Neural progenitor cell (in vitro differentiated cells): ENCODE results near the gene PMF1. TPM values are rescaled to one million over a fixed set of nuclear protein-coding genes. Genes with fewer than 3 reads are reported as not detected.
A peak's percentile ranks its signal among the peaks of the same experiment; 100 is the strongest.

Experiments
- DNase-seq: peaks from one replicate; pipeline ENCODE4 v3.0.0-alpha.2; 2016; ENCODE audit warnings: low spot score
- H2AFZ ChIP-seq: fragments of 200-600 bp; sonication (generic); replicated peaks from 2 replicates; pipeline ENCODE4 v1.6.1; 2016; ENCODE audit warnings: antibody characterized with exemption
- H3F3A ChIP-seq: fragments of 200-600 bp; sonication (generic); 2 replicates; pipeline ENCODE4 v1.6.1; 2016; ENCODE audit warnings: antibody characterized with exemption, low read depth
- H3K27ac ChIP-seq: fragments of 200-600 bp; sonication (generic); 2 replicates; pipeline ENCODE4 v1.5.1; 2016; ENCODE audit warnings: mild to moderate bottlenecking
- H3K27me3 ChIP-seq: fragments of 200-600 bp; sonication (generic); 2 replicates; pipeline ENCODE4 v1.6.1; 2016; ENCODE audit warnings: mild to moderate bottlenecking, moderate library complexity
- H3K36me3 ChIP-seq: fragments of 200-600 bp; sonication (generic); 2 replicates; pipeline ENCODE4 v1.5.1; 2016
- H3K4me1 ChIP-seq: fragments of 200-600 bp; sonication (generic); 2 replicates; pipeline ENCODE4 v1.6.1; 2016; ENCODE audit warnings: mixed run types
- H3K4me2 ChIP-seq: fragments of 200-600 bp; sonication (generic); 2 replicates; pipeline ENCODE4 v1.6.1; 2016
- H3K4me3 ChIP-seq: fragments of 200-600 bp; sonication (generic); 2 replicates; pipeline ENCODE4 v1.5.1; 2016
- H3K79me2 ChIP-seq: fragments of 200-600 bp; sonication (generic); 2 replicates; pipeline ENCODE4 v1.6.1; 2016; ENCODE audit warnings: low read depth
- H3K9ac ChIP-seq: fragments of 200-600 bp; sonication (generic); 2 replicates; pipeline ENCODE4 v1.6.1; 2016
- H3K9me3 ChIP-seq: fragments of 200-600 bp; sonication (generic); 2 replicates; pipeline ENCODE4 v1.5.1; 2016; ENCODE audit warnings: low read depth
- H4K20me1 ChIP-seq: fragments of 200-600 bp; sonication (generic); 2 replicates; pipeline ENCODE4 v1.6.1; 2016; ENCODE audit warnings: low read depth
- H3K27ac Mint-ChIP-seq: 3 replicates; pipeline ENCODE4 v1.8.0; 2021; ENCODE audit warnings: mixed read lengths
- H3K27me3 Mint-ChIP-seq: 2 replicates; pipeline ENCODE4 v1.8.0; 2022; ENCODE audit warnings: low read depth, mild to moderate bottlenecking, inconsistent platforms, moderate library complexity, mixed read lengths; ENCODE audit not compliant: insufficient read depth
- H3K36me3 Mint-ChIP-seq: 3 replicates; pipeline ENCODE4 v1.8.0; 2021; ENCODE audit warnings: mixed read lengths
- H3K4me1 Mint-ChIP-seq: 3 replicates; pipeline ENCODE4 v1.8.0; 2021; ENCODE audit warnings: mixed read lengths
- H3K4me3 Mint-ChIP-seq: 3 replicates; pipeline ENCODE4 v1.8.0; 2021; ENCODE audit warnings: mild to moderate bottlenecking, moderate library complexity, mixed read lengths
- H3K9me3 Mint-ChIP-seq: 3 replicates; pipeline ENCODE4 v1.8.0; 2020; ENCODE audit warnings: mixed read lengths
- CTCF ChIP-seq: fragments of 200-600 bp; sonication (generic); IDR thresholded peaks from 2 replicates; pipeline ENCODE4 v1.5.1; 2017; ENCODE audit warnings: antibody characterized with exemption, mild to moderate bottlenecking
- EZH2 ChIP-seq: fragments of 200-600 bp; sonication (generic); IDR thresholded peaks from 2 replicates; pipeline ENCODE4 v1.6.1; 2017; ENCODE audit warnings: antibody characterized with exemption, mild to moderate bottlenecking, moderate library complexity
- EZH2phosphoT487 ChIP-seq: fragments of 200-600 bp; sonication (generic); IDR thresholded peaks from 2 replicates; pipeline ENCODE4 v1.6.1; 2017; ENCODE audit warnings: antibody characterized with exemption
- total RNA-seq: library from RNA; depleted of rRNA; stranded (reverse); fragments of >200 nt; gene quantifications from 2 replicates; pipeline ENCODE4 v1.2.3, GENCODE V29; 2015; ENCODE audit warnings: low replicate concordance

Gene PMF1
- total RNA-seq, 1 donor from 2014 or later: 103 TPM

- Histone ChIP-seq H3F3A (peaks cover 19% of the 10 kb centered on the region), H3K4me3 (no peak overlapping the region), H2AFZ (no peak overlapping the region), H3K27me3 (no peaks in the 10 kb centered on the region), H3K4me2 (no peak overlapping the region), H3K27ac (peak overlapping the region; percentile 80), H3K9ac (no peak overlapping the region), H4K20me1 (no peaks in the 10 kb centered on the region), H3K36me3 (no peaks in the 10 kb centered on the region), H3K9me3 (no peaks in the 10 kb centered on the region), H3K4me1 (peaks cover 6% of the 10 kb centered on the region), H3K79me2 (no peaks in the 10 kb centered on the region)
- H3K4me3 Mint-ChIP-seq: no peak overlapping the region
- H3K27me3 Mint-ChIP-seq: peaks cover 9% of the 10 kb centered on the region
- DNase-seq: no peak
- H3K9me3 Mint-ChIP-seq: no peaks in the 10 kb centered on the region
- H3K36me3 Mint-ChIP-seq: peaks cover 8% of the 10 kb centered on the region
- TF ChIP-seq CTCF: no peak
- no peak for TF ChIP-seq EZH2phosphoT487
- no peak for TF ChIP-seq EZH2
- no peak overlapping the region for H3K27ac Mint-ChIP-seq
- H3K4me1 Mint-ChIP-seq: peaks cover 5% of the 10 kb centered on the region
These were observed 35.5 kb downstream of the PMF1 start for GRCh38 chr1:156248323-156248683.

GRCh38 chr1:156249593-156249992 is 36.8 kb downstream of the PMF1 start:
- no peak overlapping the region for H3K9ac ChIP-seq
- no peak for DNase-seq

DNA sequence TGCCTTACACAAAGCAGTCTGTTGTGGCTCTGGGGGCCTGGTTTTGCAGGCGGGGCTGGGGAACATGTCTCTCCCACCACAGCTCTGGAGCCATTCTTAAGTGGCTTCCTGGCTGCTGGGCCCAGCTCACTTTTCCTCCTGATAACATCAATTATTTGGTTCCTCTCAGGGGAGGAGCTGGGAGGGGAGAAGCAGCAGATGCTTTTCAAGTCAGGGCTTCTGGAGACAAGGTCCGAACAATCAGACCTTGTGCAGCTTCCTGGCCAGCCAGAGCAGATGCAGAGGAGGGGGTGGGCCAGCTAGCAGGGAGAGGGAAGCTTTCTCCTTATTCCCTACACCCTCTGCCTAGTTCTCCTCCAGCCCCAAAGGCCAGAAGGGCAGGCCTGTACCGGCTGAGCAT is 38.7 kb downstream of the PMF1 start:
- peaks cover 4% of the 10 kb centered on the region for H4K20me1 ChIP-seq
- no peaks in the 10 kb centered on the region for H3K9me3 Mint-ChIP-seq
- H3K9me3 ChIP-seq: no peaks in the 10 kb centered on the region
- H3K27me3 Mint-ChIP-seq: peaks cover 4% of the 10 kb centered on the region
- no peak overlapping the region for H3K4me2 ChIP-seq
- no peaks in the 10 kb centered on the region for H3K27me3 ChIP-seq
- H3F3A ChIP-seq: peaks cover 19% of the 10 kb centered on the region
- H3K36me3 ChIP-seq: no peaks in the 10 kb centered on the region
- TF ChIP-seq EZH2phosphoT487: no peak
- no peak for TF ChIP-seq CTCF
- TF ChIP-seq EZH2: no peak
- H3K4me3 Mint-ChIP-seq: no peak overlapping the region
- H3K4me3 ChIP-seq: no peak overlapping the region
- H3K4me1 ChIP-seq: peaks cover 6% of the 10 kb centered on the region
- no peak overlapping the region for H3K27ac ChIP-seq
- H3K4me1 Mint-ChIP-seq: peaks cover 5% of the 10 kb centered on the region
- no peak overlapping the region for H2AFZ ChIP-seq
- peaks cover 19% of the 10 kb centered on the region for H3K36me3 Mint-ChIP-seq
- H3K79me2 ChIP-seq: no peaks in the 10 kb centered on the region
- H3K9ac ChIP-seq: no peak overlapping the region
- no peak overlapping the region for H3K27ac Mint-ChIP-seq
- DNase-seq: no peak

More at GRCh38 chr1:156249593-156249992, 36.8 kb downstream of the PMF1 start:
- no peaks in the 10 kb centered on the region for H3K79me2 ChIP-seq
- no peak overlapping the region for H3K4me2 ChIP-seq
- peaks cover 4% of the 10 kb centered on the region for H4K20me1 ChIP-seq
- H3K4me3 ChIP-seq: no peak overlapping the region
- H3K27me3 ChIP-seq: no peaks in the 10 kb centered on the region
- no peak for TF ChIP-seq CTCF
- no peak for TF ChIP-seq EZH2phosphoT487
- TF ChIP-seq EZH2: no peak
- Mint-ChIP-seq H3K4me1 (peaks cover 5% of the 10 kb centered on the region), H3K9me3 (no peaks in the 10 kb centered on the region), H3K4me3 (no peak overlapping the region), H3K36me3 (peaks cover 13% of the 10 kb centered on the region), H3K27ac (no peak overlapping the region), H3K27me3 (peaks cover 7% of the 10 kb centered on the region)
- no peaks in the 10 kb centered on the region for H3K9me3 ChIP-seq
- no peak overlapping the region for H2AFZ ChIP-seq
- peaks cover 19% of the 10 kb centered on the region for H3F3A ChIP-seq
- H3K4me1 ChIP-seq: peaks cover 6% of the 10 kb centered on the region
- H3K36me3 ChIP-seq: no peaks in the 10 kb centered on the region
- H3K27ac ChIP-seq: peak overlapping the region; percentile 13
